Measurements from ENCODE around the gene ANKRD22.
"Not testable (repeated sequence)": the region's sequence is repeated elsewhere in the genome, so short reads cannot be mapped to it uniquely, and the experiment has no call there.

Gene ANKRD22

DNA sequence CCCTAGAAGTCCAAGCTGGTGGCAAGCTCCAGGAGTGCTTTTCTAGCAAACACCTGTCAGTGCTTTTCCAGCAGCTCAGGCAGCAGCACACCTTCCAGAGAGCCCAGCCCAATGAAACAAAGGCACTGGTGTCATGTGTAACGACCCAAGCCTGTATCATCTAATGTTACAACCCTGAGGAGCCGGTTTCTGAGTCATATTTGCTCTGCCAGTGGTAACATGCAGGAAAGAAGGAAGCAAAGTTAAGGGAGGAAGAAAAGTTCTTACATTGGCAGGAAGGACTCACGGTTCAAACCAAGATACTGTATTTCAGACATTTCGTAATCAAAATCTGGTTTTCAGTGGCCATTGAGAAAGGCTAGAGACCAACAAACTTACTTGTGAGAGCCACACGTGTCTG lies at the start of gene ANKRD22:
ANKRD22 (minus strand) TSS at position 139 of the 400 bp plus-strand sequence. CDS start 237 bp downstream, outside the sequence.
- in situ Hi-C loops (cut with MboI; ENCODE audit: low sequenced_read_pairs) = no loop called here

DNA sequence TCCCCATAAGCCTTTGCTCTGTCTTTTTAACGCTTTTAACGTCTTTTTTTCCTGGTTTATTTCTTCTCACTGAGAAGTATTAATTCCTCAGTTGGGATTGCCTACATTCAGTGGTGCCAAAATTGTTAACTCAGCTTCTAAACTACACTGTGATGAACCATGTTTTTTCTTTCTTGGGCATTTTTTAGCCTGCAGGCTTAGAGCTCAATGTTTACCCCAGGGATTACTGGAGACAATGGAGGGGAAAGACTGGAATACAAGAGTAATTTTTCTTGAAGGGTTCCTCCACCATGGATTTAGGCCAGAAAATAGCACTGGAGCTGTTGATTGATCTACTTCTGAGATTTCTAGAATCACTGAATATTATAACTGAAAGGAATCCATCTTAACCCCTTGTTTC lies 48.2 kb upstream of the ANKRD22 start:
- in situ Hi-C loops (cut with MboI; ENCODE audit: low sequenced_read_pairs) = no loop called here

DNA sequence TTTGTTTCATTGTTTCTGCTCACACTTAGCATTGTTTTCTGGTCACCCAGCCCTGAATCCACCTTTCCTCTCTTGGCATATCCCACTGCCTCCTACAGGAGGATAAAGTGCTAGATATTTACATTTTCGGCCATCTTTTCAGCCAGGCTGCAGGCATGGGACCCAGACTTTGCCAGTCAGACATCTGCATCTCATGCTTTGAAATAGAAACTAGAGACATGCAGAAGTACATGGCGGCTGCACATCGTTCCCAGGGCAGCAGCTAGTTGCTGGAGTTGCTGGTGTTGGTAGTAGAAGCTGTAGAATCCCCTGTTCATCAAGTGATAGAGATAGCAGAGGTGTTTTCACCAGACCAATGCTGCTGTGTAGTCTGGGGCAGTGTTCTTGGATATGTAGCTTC lies 47.1 kb upstream of the ANKRD22 start:
- in situ Hi-C loops (cut with MboI; ENCODE audit: low sequenced_read_pairs) = no loop called here

DNA sequence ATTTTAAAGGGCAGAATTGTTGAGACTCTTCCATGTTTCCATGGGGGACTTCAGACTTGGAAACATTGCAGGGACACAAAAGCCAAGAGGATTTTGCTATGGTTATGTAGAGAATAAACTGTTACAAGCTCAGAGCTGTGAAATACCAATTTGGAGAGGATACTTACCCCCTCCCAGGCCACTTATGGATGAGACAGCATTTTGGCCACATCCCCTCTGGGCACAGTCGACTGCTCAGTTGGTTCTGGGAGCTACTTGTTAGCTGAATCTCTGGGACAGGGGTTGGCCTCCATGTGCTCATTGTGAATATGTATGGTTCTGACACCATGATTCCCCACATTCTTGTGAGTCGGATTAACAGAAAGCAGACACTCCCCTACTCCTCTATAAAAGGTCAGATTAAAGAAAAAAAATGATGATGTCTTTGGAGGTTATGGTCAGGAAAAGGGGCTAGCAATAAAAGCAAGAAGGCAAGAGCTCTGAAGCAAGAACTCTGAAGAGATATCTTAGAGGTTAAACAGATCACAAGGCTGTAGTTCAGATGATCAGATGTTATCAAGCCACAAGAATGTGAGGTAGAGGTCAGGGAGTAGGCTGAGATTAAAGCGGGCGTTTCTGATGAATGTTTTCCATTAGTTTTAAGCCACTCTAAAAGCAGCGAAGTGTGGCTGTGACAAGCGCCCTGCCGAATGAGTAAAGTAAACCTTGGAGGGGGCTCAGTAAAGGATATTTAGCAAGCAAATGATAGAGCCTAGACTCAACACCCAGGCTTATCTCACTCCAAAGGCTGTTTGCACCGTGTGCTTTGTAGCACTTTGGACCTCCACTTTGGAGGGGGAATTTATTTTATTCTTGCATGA lies 45.6 kb upstream of the ANKRD22 start:
- in situ Hi-C loops (cut with MboI; ENCODE audit: low sequenced_read_pairs) = no loop called here

DNA sequence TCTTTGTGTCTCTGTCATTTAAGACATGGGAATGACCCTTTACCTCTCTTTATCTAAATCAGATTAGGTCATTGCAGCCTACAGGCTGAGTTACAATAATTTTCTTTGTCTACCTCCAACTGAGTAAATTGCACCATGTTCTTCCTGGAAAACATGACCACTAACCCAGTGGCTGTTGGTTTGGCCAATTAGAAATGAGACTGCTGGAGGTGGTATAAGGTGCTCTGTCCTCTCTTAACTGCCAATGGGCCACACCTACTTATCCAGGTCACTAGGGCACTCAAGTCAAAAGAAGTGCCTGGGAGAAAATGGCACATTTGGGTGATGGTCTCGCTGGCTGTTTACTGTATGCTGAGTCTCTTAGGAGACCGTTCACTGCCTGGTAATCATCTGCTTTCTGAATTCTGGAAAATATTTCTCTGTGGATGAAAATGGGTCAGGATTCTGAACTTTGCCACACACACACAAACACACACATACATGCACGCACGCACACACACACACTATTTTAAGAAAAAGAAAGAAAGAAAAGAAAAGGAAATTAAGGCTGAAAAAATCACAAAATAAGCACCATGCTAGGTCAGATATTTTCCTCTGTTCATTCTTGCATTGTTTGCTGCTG lies 44.8 kb upstream of the ANKRD22 start:
- in situ Hi-C loops (cut with MboI; ENCODE audit: low sequenced_read_pairs) = no loop called here

DNA sequence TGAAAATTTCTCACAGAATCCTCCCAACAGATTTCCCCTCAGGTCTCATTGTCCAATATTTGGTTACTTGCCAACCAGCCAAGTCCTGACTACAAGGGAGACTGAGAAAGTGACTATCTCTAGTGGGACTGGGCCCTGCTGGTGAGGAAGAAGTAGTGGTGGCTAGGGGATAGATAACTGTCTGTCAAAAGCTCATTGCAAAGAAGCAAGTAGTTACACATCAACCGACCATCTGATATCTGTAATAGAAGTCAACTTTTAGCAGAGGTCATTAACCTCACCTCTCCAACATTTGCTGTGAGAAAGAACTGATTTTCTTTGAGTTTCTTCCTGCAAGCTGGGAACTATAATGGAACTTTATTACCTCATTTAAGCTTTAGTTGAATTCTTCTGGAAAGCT lies 43.6 kb upstream of the ANKRD22 start:
- in situ Hi-C loops (cut with MboI; ENCODE audit: low sequenced_read_pairs) = no loop called here

DNA sequence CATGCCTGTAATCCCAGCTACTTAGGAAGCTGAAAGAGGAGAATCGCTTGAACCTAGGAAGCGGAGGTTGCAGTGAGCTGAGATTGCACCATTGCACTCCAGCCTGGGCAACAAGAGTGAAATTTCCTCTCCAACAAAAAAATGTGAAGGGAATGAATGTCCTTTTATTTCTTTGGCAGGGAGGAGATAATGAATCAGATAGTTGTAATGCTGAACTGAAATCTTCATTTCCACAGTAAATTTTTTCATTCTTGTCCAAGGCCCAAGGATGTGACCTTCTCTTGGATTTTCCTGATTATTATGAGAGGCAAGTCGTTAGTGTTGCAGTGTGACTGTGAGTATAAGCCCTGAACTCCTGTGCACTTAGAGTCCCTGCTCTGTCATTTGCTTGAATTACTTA lies 42.0 kb upstream of the ANKRD22 start:
- in situ Hi-C loops (cut with MboI; ENCODE audit: low sequenced_read_pairs) = no loop called here

DNA sequence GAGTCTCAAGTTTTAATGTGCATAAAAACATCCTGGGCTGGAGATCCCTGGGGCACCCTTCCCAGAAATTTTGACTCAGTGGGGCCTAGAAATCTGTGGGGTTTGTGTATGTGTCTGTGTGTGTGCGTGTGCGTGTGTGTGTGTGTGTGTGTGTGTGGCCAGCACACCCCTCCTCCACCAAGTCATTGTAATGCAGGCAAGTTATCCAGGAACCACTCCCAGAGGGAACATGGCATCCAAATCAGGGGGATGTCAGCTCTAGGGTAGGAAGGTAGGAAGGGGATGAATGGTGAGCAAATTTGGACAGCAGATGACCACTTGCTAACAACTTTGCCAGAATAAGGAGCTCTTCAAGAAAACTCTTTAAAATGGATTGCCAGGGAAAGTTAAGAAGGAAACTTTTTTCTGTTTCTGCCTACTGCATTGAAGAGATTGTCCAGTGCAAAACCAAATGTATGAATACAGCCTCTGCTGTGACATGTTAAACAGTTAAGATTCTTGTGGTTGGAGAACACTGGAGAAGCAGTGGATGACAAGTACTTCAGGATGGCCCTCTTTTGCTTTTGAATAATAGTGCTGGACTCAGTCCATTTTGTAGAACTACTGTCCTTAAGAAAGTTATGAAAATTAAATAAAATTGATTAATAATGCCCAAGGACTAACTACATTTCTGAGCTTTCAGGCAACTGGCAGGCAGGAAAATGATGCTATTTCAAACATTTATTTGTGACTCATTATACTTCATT lies 40.8 kb upstream of the ANKRD22 start:
- in situ Hi-C loops (cut with MboI; ENCODE audit: low sequenced_read_pairs) = no loop called here

DNA sequence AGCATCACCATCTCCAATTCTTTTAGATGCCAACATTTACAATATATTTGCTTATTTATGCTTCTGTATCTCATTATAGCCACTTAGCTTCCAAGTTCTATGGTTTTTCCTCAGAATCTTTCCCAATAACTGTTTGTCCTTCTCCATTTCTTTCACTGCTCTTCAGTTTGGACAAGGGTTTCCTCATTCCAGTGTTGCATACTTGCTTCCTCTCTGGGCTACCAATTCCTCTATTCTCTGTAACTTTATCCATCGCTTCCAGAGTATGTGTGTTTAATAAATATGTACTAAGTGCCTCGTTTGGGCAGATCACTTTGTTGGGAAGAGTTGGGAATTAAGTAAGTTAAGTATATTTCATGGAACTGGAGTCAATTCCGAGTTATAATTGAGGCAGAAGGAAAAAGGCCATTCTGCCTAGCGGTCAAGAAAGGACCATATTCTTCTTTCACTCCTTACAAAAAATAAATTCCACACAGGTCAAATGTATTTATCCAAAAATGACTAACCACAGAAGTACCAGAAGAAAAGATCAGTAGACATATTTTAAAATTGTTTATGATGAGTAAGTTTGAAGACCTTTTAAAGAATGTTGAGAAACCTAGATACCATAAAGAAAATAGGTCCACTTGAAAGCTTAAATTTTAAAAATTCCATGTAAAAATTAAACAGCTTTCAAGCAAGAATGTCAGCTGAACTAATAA lies 39.2 kb upstream of the ANKRD22 start:
- in situ Hi-C loops (cut with MboI; ENCODE audit: low sequenced_read_pairs) = no loop called here

DNA sequence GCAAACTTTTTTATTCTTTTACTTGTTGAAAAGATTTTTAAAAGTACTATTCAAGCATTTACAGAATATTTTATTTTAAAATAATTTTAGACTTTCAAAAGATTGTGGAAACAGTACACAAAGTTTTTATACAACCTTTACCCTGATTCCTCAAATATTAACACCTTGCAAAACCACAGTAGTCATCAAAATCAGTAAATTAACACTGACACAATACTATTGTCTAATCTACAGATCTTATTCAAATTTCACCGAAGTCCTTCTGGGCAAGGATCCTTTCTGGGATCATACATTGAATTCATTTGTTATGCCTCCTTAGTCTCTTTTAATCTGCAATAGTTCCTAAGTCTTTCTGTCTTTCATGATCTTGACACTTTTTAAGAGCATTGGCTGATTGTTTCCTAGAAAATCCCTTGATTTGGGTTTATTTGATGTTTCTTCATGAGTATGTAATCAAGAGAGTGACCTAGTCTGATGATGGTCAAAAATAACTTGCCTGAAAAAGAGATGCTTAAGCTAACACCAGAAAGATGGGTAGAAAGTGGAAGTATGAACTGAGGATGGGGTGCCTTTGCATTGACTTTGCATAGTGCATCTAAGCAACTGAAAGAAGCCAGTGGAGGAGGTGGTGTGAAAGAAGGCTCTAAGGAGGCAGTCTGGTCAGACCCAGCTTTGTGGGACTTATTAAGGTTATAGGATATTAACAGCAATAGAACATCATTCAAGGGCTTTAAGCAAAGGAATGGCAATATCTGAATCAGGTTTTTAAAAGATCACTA lies 38.1 kb upstream of the ANKRD22 start:
- in situ Hi-C loops (cut with MboI; ENCODE audit: low sequenced_read_pairs) = no loop called here

DNA sequence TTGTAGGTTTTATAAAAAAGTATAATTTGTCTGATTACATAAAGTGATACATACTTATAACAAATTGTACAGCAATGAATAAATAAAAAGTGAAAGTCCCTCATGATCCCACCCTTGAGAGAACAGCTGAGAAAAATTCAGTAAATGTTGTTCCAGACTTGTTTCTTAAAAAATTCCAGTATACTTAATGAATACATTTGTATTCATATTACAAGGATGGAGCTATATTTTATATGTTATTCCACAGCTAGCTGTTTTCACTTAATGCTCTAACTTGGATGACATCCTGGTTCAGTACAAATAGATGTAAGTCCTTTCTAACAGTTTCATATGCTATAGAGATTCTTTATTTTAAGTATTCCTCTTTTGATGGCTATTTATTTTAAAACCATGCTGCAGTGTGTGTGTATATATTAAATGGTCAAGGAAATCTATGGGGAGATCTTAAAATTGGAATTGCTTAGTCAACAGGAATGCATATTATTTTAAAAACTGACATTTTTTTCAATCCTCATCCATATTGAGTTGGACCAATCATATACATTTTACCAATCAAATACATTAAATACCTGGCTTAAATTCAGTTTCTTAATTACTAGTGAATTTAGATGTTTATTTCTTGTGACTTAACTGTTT lies 37.3 kb upstream of the ANKRD22 start:
- in situ Hi-C loops (cut with MboI; ENCODE audit: low sequenced_read_pairs) = no loop called here

DNA sequence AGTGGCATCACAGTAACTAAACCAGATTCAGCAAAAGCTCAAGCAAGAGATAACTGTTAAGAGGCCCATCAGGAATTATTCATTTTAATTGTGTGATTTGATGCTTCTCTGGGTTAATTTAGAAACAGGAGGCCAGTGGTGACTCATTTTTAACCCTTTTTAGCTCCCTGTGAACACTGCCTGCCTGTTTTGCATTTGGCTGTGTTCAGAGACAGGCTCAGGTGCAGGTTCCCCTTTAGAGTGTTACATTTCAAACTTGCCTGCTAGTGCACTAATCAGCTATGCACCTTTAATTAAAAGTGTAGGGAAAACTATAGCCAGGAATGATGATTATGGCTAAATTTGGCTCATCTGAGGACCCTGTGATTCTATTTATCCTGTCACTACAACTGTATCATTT lies 34.9 kb upstream of the ANKRD22 start:
- in situ Hi-C loops (cut with MboI; ENCODE audit: low sequenced_read_pairs) = no loop called here

DNA sequence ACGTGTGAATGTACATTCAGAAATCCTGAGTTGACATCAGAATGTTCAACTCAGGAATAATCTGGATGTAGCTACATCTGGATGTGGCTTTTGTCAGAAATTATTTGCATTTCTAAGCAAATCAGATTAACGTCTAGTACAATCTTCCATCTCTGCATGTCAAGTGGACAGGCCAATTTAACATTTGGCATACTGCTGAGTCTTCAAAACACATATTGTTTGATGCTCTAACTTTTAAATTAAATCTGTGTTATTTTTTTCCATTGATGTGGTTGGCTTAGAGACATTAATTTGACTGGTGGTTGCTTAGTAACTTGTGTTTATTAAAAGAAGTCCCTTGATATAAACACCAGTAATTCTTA lies 31.8 kb upstream of the ANKRD22 start:
- in situ Hi-C loops (cut with MboI; ENCODE audit: low sequenced_read_pairs) = no loop called here

DNA sequence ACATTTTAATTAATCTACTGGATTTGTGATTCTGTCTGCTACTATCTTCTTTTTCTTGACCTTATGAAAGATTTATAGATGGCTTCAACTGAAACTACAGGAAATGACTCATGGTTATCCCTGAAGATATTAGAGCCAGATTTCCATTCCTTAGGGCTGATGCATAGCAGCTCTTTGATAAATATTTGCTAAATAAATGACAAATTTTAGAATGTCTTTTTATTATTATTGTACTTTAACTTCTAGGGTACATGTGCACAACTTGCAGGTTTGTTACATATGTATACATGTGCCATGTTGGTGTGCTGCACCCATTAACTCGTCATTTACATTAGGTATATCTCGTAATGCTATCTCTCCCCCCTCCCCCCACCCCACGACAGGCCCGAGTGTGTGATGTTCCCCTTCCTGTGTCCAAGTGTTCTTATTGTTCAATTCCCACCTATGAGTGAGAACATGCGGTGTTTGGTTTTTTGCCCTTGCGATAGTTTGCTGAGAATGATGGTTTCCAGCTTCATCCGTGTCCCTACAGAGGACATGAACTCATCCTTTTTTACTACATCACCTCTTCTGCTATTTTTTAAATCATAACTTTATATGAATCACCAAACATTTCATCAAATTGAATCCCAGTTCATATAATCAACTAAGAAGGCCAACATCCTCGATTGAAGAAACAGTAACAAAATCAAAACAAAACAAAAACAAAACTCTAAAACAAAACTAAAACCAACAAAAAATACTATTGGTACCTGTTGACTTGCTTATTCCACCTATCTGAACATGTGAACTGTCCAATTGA lies 31.2 kb upstream of the ANKRD22 start:
- in situ Hi-C loops (cut with MboI; ENCODE audit: low sequenced_read_pairs) = not testable (repeated sequence)

DNA sequence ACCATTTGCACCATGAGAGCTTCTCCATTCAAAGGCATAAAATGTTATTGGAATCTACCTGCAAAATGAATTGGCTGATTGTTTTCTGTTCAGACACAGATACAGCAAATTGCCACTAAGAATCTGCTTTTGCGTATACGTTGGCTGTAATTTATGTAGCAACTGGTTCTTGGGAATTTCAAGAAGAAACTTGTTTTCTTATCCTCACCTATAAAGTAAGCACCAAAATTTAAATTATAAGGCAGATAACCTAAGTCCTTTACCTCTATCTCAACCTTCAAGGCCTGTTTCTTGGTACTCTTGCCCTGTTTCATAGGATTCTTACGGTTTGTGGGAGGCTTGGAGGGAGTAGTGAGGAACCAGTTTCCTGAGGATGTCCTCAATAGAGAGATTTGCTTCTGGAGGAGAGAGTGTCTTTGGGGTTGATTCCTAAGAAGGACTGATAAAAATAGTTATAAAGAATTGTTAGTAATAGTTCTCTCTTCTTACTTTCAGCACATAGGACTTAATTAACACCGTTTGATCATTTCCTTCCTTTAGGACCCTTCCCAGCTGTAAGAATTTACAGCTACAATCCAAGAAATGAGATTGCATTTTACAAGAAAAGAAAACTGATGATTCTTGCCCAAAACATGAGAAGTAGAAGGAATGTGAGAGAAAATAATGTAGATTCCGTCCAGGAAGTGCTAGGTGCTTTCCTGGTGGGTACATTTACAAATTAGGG lies 30.4 kb upstream of the ANKRD22 start:
- in situ Hi-C loops (cut with MboI; ENCODE audit: low sequenced_read_pairs) = no loop called here

DNA sequence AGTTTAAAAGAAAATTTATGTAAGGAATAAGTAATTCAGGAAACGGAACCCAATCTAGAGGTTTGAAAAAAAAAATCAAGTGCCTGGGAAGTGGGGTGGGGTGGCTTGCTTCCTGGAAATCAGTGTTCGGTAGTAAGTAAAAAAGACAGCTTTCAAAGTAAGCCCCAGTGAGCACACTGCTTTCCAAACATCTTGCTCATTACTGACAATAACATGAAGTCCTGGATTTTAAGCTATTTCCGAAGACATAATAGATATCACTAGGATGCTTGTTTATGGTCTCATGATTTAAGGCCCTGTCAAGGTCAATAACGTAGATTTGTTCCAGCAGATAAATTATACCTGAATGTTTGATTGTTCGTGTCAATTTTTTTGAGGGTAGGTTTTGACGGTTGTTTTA lies 29.7 kb upstream of the ANKRD22 start:
- in situ Hi-C loops (cut with MboI; ENCODE audit: low sequenced_read_pairs) = no loop called here

DNA sequence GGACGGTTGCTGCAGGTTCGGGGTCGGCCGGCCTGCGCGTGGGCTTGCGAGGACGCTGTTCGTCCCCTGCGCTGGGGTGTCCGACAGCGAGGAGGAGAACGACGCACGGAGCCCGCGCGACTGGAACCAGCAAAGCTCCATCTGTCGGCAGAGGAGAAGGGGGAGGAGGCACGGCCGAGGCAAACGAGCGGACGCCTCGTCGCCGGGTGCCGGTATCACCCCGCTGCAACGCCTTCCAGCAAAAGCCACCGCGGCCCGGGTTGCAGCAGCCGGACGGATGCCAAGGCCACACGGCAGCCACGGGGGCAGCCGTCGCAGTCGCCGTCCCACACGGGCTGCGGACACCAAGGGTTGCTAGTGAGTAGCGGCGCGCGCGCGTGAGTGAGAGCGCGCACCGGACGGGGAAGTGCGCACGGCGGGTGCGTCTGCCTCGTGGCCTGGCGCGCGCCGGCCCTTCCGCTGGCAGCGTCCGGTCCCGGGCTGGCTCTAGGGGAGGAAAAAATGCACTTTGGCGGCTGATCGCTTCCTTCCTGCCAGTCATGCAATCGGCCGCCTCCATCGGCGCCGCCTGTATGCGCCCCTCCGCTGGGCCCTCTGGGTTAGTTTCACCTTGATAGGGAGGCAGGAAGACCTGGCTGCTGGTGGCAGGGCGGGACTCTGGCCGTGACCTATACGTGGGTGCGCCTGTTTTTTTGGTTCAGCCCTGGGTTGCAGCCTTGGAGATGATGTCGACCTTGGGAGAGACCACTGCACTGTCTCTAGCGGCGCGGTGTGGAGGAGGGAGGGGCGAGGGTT lies 28.8 kb upstream of the ANKRD22 start:
- in situ Hi-C loops (cut with MboI; ENCODE audit: low sequenced_read_pairs) = no loop called here

Measured in HL-60/S4 treated with retinoic acid at 250 ng/mL for 4 days and 3 days (cell line).